Measurements from ENCODE around the gene CRYL1.

DNA sequence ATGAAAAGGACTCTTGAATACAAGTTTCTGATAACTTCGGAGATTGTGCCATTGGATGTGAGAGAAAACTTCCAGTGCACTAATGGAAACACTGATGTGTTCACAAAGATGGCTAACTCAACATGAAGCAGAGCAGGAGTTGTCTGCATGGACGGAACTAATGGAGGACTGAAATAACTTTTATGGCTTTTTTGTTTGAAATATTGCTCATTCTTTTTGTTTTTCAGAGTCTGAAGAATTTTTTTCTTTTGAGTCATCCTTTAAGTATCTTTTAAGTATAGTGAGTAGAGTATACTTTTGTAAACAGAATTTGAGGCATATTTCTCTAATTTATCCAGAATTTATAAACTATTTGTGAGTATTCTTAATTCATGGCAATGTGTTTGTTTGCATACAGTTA is 25.7 kb downstream of the CRYL1 start:
- no peak for TF ChIP-seq MZF1 (CRISPR knock-in tag; IDR thresholded peaks at IDR 0.05; ENCODE audit: borderline replicate concordance)
- no peak for TF ChIP-seq HNRNPLL (IDR thresholded peaks at IDR 0.05; ENCODE audit: low read depth, low read length, poor library complexity, severe bottlenecking)
- TF ChIP-seq POLR2A (IDR thresholded peaks at IDR 0.05; ENCODE audit: insufficient read depth in 1 of 2, low read depth in 2 of 2, low read length in 2 of 2), result no peak
- TF ChIP-seq, protein P1, sequence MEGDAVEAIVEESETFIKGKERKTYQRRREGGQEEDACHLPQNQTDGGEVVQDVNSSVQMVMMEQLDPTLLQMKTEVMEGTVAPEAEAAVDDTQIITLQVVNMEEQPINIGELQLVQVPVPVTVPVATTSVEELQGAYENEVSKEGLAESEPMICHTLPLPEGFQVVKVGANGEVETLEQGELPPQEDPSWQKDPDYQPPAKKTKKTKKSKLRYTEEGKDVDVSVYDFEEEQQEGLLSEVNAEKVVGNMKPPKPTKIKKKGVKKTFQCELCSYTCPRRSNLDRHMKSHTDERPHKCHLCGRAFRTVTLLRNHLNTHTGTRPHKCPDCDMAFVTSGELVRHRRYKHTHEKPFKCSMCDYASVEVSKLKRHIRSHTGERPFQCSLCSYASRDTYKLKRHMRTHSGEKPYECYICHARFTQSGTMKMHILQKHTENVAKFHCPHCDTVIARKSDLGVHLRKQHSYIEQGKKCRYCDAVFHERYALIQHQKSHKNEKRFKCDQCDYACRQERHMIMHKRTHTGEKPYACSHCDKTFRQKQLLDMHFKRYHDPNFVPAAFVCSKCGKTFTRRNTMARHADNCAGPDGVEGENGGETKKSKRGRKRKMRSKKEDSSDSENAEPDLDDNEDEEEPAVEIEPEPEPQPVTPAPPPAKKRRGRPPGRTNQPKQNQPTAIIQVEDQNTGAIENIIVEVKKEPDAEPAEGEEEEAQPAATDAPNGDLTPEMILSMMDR (CRISPR knock-in tag; IDR thresholded peaks at IDR 0.05), result no peak
- TF ChIP-seq ZNF713 (CRISPR knock-in tag; IDR thresholded peaks at IDR 0.05), result no peak
- no peak for TF ChIP-seq ZFP41 (CRISPR knock-in tag; IDR thresholded peaks at IDR 0.05; ENCODE audit: borderline replicate concordance)
- no peak for TF ChIP-seq FOXK2 (IDR thresholded peaks at IDR 0.05)
- no peak for TF ChIP-seq AHDC1 (CRISPR knock-in tag; IDR thresholded peaks at IDR 0.05; ENCODE audit: borderline replicate concordance)
- TF ChIP-seq TGIF2 (CRISPR knock-in tag; IDR thresholded peaks at IDR 0.05), result no peak

All from HepG2 (cell line).